Myocyte (in vitro differentiated cells): ENCODE measurements around the gene KITLG. TPM values are rescaled to one million over a fixed set of nuclear protein-coding genes. Genes with fewer than 3 reads are reported as not detected.
"Not testable (repeated sequence)": the region's sequence is repeated elsewhere in the genome, so short reads cannot be mapped to it uniquely, and the experiment has no call there.

Experiments used
- DNase-seq: peaks from one replicate; pipeline ENCODE4 v3.0.0-alpha.2; 2012; ENCODE audit warnings: low read depth
- total RNA-seq: library from RNA; depleted of rRNA; stranded (reverse); fragments of >200 nt; gene quantifications from 2 replicates; pipeline ENCODE4 v1.2.3, GENCODE V29; 2014

The KITLG gene
- total RNA-seq, 1 donor from 2014 or later, result 12.8 TPM

DNA sequence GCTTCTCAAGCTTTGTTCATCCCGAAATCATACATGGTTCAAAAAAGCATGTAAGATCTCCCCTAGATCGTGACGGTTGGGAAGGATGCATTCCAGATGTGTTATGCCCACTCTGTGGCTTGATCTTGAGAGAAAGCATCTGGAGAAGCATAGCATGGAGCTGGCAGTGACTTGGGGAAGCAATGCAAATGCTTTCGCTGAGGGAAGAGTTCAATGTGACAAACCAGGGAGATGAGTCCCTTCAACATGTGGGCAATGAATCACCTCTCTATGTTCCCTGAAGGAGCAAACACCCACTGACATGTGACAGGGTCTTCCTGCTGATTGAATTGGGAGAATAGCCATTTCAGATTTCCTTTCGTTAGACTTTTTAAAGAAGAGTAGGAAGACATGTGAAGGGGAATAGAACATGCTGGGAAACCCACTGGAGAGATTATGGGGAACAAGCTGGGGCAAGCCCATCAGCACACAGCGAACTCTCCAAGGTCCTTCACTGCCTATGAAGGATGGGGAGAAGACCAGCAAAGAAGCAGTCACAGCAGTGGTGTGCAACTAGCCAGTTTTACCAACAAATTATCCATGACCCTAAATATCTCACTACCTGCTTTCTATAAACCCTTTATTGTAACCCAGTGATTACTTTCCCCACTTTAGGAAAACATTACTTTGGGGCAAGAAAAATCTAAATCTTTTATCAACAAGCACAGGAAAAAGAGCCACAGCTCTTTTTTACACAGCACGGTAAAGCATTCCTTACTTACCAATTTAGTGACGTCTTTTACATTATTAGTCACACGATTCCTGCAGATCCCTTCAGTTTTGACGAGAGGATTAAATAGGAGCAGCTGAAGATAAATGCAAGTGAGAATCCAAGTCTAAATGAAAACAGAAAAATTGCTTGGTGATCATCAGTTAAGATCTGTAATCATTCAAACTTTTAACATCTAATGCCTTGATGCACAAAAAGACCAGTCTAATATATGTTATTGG lies 35.0 kb downstream of the KITLG start:
- no peak for DNase-seq

DNA sequence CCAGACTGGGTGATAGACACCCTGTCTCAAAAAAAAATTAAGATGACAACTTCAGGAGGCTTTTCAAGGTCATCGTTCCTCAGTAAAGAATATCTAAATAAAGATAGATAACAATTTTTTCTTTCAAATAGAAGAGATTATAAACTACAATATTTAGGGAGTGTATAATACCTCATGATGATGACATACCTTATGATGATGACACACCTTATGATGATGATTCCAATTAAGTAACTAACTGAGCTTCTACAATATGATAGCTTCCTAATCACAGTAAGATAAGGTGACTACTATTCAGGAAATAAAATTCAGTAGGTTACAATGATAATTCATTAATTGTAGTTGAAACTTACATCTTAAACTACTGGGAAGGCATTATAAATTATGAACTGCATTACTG lies 40.4 kb downstream of the KITLG start:
- no peak for DNase-seq

DNA sequence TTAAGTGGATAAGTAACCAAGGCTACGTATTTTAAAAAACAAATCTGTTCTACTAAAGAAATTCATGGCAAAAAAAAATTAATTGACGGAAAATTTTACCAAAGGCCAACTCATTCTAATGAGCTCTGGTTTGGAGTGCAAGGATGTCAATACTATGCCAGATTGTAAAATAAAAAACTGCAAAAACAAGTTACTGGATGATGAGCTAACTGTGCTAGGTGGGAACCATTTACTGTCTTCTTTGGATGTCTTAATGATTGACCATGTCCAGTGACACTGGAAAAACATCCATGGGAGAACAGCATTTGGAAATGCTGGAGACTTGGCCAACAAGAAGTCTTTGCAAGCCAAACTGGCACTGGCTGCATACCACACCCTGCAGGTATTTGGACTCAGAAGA lies 41.6 kb downstream of the KITLG start:
- no peak for DNase-seq

DNA sequence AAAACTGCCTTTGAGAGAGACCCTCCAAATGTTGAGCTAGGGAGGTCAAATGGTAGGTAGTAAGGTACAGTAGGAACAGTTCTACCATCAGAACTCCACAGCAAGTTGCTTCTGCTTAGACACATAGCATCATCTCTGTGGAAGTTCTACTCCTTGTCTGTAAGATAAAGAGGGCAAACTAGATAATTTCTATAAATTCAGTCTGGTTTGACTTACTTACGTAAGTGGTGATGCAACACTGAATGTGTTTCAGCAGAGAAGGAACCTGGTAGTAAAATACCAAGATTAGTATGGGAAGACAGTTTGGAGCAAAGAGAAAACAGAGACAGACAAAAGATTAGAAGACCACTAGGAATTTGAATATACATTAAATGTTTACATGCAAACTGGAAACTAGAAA lies 42.0 kb downstream of the KITLG start:
- DNase-seq, result no peak

DNA sequence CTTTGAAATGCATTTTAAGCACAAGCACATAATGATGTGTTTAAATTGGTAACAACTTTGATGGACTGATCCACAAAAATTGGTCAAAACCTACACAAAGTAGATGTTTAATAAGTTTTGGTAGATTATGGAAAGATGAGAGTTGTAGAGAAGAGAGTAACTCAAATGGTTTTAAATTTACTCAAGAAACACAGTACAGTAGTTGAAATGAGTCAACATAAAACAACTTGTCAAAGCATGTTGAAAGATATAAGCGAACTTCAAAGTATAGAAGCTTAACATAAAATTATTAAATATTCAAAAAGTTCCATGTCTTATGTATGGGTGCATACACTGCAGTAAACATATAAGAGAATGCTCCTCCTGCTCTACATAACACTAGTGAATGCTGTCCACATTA lies 49.4 kb downstream of the KITLG start:
- DNase-seq, result no peak

DNA sequence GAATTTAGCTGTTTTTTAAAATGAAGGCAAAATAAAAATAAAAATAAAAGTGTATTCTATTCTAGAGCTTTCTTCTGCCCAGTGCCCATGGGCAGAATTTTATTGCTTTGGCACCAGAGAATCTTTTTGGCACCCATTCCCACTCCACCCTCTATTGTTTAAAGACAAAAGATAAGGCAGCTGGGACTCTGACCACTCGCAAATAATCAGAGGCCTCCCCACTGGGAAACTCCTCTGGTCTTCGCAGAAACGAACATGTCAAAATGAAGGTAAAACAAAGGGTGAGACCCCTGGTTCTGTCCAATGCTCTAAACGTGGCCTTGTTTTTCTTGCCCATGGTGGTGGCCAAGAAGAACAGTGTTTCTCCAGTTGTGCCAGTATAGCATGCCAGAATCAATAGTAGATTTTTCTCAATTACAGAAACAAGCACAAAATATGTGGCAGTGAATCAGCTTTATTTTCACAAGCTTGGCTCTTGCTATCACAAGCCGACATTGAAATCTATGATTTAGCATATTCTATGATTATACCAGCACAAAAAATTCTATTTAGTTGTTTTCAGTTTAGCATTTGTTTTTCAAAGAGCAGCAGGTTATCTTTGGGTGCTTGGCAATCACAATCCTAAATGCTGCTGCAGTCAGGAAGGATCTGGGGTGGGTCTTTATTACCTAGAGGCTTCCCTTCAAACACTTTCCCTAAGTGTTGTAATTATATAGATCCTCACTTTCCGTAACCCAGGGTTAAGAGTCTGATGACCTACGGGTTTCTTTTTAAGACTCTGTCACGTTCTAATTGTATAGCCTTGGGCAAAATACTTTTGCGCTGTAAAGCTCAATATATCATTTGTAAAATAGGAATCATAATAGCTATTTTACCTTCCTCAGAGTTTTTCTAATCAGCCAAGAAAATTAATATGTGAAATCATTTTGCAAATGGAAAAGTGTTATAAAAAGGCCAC lies 50.5 kb downstream of the KITLG start:
- no peak for DNase-seq

GRCh38 chr12:88522961-88523360 lies 57.3 kb downstream of the KITLG start:
- DNase-seq, result no peak

GRCh38 chr12:88520436-88520820 lies 59.8 kb downstream of the KITLG start:
- DNase-seq, result no peak

GRCh38 chr12:88519802-88520435 lies 60.4 kb downstream of the KITLG start:
- no peak for DNase-seq

DNA sequence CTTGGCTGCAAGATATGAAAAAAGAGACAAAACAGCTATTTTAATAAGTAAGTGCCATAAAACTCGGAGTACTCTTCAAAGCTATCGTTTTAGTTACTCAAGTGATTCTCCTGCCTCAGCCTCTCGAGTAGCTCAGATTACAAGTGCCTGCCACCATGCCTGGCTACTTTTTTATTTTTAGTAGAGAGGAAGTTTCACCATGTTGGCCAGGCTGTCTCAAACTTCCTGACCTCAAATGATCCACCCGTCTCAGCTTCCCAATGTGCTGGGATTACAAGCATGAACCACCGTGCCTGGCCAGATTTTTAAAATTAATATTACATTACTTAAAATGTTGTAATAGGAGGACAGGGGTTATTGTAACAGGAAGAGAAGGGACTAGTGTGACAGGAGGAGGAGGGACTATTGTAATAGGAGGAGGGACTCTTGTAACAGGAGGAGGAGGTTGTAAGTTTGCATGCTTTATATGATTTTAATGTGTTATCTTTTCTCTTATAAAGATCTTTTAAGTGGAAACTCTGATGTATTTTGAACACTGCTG lies 61.3 kb downstream of the KITLG start:
- peak; percentile 28 for DNase-seq

DNA sequence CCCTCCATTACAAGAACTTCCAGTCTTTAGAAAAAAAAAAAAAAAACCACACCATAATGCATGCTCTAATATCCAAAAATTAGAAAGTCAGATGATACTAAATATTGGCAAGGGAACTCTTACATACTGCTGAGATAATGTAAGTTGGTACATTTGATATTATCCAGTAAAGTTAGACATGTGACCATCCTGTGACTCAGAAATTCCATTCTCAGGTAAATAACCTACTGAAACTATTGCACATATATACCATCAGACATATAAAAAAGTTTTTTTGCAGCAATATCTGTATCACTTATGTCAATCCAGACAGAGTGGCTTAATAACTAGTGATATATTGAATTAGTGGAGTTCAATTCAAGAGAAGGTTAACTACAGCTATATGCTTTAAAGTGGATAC lies 63.5 kb downstream of the KITLG start:
- no peak for DNase-seq

DNA sequence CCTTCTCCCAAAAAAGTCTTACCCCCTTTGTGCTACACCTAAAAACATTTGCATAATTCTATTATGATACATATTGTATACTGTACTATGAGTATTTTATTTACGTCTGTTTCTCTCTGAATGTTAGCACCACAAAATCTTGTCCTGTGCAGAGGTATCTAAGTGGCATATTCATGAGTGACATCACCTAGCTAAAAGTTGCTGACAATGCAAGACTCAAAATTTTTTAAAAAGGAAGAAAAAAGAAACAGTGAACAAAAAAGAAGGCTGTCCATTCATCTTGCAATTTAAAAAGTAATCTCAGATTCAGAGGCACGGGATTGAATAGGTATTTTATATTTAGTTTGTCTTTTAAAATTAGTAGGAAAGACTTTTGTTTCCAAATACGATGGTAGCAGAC lies 69.4 kb downstream of the KITLG start:
- no peak for DNase-seq

GRCh38 chr12:88509851-88510250 lies 70.4 kb downstream of the KITLG start:
- DNase-seq, result no peak

GRCh38 chr12:88509347-88509746 lies 70.9 kb downstream of the KITLG start:
- no peak for DNase-seq

- not testable (repeated sequence) for DNase-seq
Observed at GRCh38 chr12:88507851-88508250, 72.4 kb downstream of the KITLG start.

DNA sequence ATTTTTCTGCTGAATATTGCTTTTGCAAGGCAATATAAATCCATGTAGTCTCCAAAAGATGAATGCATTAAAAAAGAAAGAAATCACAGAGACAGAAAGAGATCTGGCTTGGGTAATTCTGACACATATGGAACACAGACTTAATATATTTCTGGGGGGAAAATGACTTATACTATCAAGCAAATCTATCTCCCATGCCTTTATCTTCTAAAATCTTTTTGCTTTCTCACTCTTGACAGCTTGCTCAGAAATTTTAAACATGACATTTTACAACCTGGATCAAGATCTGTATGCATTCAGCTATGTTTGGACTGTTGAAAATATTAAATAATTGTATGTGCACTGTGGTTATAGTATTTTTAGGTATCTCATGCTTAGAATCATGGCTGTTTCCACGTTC lies 73.0 kb downstream of the KITLG start:
- no peak for DNase-seq

DNA sequence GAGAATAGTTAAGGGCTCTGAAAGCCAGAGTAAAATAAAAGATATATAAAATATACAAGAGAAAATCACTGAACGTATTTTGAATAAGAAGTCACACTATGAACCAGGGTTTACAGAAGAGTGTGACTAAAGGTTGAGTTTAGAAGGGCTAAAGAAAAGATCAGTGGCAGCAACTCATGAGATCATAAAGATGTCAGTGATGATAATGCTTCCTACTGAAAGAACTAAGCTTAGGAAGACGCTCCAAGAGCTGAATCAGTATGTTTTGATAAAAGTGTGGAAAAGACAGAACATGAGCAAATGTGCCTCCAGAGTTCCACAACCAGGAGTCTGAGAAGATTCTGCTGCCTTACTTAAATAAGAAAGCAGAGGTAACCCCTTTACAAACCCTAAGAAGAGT lies 74.6 kb downstream of the KITLG start:
- no peak for DNase-seq

- DNase-seq, result no peak
Observed at GRCh38 chr12:88503281-88503703, 77.0 kb downstream of the KITLG start.

- DNase-seq, result no peak
Observed at GRCh38 chr12:88501972-88502938, 78.0 kb downstream of the KITLG start.

DNA sequence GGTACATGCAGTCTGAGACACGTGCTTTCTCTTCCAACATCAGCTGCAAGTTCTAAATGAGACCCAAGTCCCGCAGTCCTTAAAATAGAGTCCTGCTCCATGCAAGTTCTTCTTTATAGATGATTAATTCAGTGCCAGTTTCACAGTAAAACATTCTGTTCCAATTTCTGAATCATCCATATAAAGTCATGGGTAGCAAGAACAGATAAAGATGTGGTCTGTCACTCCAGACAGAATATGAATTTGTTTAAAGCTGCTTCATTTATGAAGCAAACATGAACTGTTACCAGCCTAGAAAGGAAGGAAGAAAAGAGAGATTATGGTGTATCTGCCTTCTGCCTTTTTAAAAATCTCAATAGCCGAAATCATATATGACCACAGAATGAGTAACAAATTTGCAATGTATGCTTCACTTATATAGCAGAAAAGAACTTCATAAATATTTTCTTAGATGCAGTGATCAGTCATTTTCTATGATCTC lies 83.3 kb downstream of the KITLG start:
- no peak for DNase-seq
